ENCODE measurements around the gene ELF2. TPM values are rescaled to one million over a fixed set of nuclear protein-coding genes. Genes with fewer than 3 reads are reported as not detected.
A peak's percentile ranks its signal among the peaks of the same experiment; 100 is the strongest.
"Not testable (repeated sequence)": the region's sequence is repeated elsewhere in the genome, so short reads cannot be mapped to it uniquely, and the experiment has no call there.

ELF2 gene
- total RNA-seq, 1 donor from 2014 or later, result 30.5 TPM

DNA sequence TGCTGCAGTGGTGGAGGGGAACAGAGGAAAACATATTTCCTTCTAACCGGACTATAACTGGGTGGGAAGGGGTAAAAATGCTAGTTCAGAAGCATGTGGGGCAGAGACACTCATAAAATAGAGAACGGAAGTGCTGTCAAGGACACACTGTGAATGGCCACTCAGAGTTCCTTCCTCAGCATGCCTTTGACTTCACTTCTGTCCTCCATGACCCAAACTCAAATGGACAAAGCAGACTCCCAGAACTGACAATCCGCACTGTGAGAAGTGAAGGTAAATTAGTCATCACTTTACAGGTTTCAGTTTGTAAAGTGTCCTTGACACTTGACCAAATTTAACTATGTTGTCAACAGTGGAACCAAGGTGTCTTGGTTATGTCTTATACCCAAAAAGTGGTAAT is 30.2 kb upstream of the ELF2 start:
- peaks cover 7% of the 10 kb centered on the region for H3K27me3 Mint-ChIP-seq (ENCODE audit: low read depth)
- H3K36me3 Mint-ChIP-seq (ENCODE audit: low read depth), result no peaks in the 10 kb centered on the region
- no peak overlapping the region for H3K27ac Mint-ChIP-seq
- H3K9me3 Mint-ChIP-seq, result no peaks in the 10 kb centered on the region
- H3K4me1 Mint-ChIP-seq (ENCODE audit: low read depth), result peaks cover 9% of the 10 kb centered on the region
- intact Hi-C loops (cut with micrococcal nuclease), result no loop called here
- H3K4me3 Mint-ChIP-seq (ENCODE audit: low read depth), result no peak overlapping the region
- DNase-seq (ENCODE audit: low spot score), result no peak

GRCh38 chr4:139202991-139203390 is 26.0 kb upstream of the ELF2 start:
- Mint-ChIP-seq H3K36me3 (ENCODE audit: low read depth) (no peaks in the 10 kb centered on the region), H3K4me3 (ENCODE audit: low read depth) (no peak overlapping the region), H3K27ac (no peak overlapping the region), H3K9me3 (no peaks in the 10 kb centered on the region), H3K4me1 (ENCODE audit: low read depth) (peaks cover 4% of the 10 kb centered on the region), H3K27me3 (ENCODE audit: low read depth) (peaks cover 34% of the 10 kb centered on the region)
- DNase-seq (ENCODE audit: low spot score), result no peak
- intact Hi-C loops (cut with micrococcal nuclease), result no loop called here

DNA sequence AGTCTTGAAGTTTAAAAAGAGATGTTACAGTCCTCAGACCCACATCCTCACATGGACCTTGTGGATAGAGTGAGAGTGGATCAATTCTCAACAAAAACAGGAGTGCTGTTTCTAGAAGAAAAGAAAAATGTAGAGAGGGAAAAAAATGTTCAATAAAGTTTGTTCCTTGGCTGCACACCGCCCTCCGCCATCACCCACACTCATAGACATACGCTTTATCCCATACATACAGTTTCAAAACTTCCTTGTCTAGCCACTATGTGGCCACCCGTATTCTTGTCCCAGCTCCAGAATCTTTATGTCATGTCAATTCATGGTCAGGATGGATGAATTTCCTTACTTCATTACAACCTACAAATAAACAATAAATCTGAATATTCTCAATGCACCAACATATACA is 23.5 kb upstream of the ELF2 start:
- Mint-ChIP-seq H3K4me1 (ENCODE audit: low read depth) (no peaks in the 10 kb centered on the region), H3K9me3 (no peaks in the 10 kb centered on the region), H3K4me3 (ENCODE audit: low read depth) (no peak overlapping the region), H3K27ac (no peak overlapping the region), H3K27me3 (ENCODE audit: low read depth) (peaks cover 36% of the 10 kb centered on the region), H3K36me3 (ENCODE audit: low read depth) (no peaks in the 10 kb centered on the region)
- no peak for DNase-seq (ENCODE audit: low spot score)
- intact Hi-C loops (cut with micrococcal nuclease), result no loop called here

DNA sequence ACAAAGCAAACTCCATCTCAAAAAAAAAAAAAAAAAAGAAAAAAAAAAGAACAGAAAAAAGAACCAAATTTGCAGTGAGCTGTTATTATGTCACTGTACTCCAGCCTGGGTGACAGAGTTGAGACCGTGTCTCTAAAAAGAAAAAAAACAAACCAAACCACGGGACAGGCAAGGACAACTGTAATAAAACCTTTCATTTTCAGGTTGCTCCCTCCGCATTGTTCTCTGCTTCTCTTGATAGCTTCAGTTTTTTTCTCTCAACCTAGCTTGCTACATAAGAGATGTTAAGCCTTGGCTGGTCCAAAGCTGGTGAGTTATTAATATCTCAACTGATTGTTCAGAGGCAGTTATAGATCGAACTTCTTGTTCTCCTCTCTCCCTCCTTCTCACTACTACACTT is 23.1 kb upstream of the ELF2 start:
- Mint-ChIP-seq H3K27me3 (ENCODE audit: low read depth) (peaks cover 36% of the 10 kb centered on the region), H3K27ac (no peak overlapping the region), H3K9me3 (no peaks in the 10 kb centered on the region), H3K4me3 (ENCODE audit: low read depth) (no peak overlapping the region), H3K36me3 (ENCODE audit: low read depth) (no peaks in the 10 kb centered on the region), H3K4me1 (ENCODE audit: low read depth) (no peaks in the 10 kb centered on the region)
- intact Hi-C loops (cut with micrococcal nuclease), result no loop called here
- no peak for DNase-seq (ENCODE audit: low spot score)

- H3K9me3 Mint-ChIP-seq; intact Hi-C loops (cut with micrococcal nuclease); H3K27ac Mint-ChIP-seq; DNase-seq (ENCODE audit: low spot score); H3K4me1 Mint-ChIP-seq (ENCODE audit: low read depth); H3K4me3 Mint-ChIP-seq (ENCODE audit: low read depth); H3K36me3 Mint-ChIP-seq (ENCODE audit: low read depth): not testable (repeated sequence)
- peaks cover 37% of the 10 kb centered on the region for H3K27me3 Mint-ChIP-seq (ENCODE audit: low read depth)
Measured at GRCh38 chr4:139197214-139197613, 20.2 kb upstream of the ELF2 start.

DNA sequence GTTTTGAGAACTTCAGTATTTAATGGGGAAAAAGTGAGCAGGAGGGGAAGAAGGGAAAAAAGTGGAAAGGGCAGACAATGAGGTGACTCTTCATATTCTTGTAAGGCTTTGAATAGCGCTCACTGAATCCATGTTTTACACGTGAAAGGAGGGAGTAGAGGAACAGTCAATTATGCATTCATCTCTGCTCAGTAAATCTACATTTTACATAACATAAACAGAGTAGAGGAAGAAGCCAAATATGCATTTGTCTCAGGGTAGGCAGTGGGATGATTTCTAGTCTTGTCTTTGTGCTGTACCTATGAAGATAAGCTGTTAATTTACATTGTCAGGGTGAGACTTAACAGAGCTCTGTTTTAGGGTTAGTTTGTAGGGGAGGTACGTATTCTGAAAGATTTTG is 19.4 kb upstream of the ELF2 start:
- Mint-ChIP-seq H3K4me3 (ENCODE audit: low read depth) (no peak overlapping the region), H3K27me3 (ENCODE audit: low read depth) (peaks cover 34% of the 10 kb centered on the region)

DNA sequence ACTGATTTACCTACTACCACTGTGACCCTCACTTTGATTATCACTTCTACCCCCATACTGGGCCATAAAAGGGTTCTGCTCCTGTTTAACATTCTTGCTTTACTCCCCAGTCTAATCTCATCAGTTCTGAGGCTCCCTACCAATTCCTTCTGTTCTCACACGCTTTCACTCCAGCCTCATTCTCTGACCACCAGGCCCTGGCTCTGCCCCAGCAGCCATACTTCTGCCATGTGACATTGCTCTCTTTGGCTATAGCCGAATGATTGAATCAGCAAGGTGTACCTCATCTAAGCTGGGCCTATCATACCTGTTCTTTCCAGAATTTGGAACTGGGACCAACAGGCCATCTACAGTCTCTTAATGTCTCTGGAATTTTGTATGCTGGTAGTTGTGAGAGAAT is 14.4 kb upstream of the ELF2 start:
- Mint-ChIP-seq H3K36me3 (ENCODE audit: low read depth) (no peaks in the 10 kb centered on the region), H3K27me3 (ENCODE audit: low read depth) (peaks cover 3% of the 10 kb centered on the region), H3K9me3 (no peaks in the 10 kb centered on the region), H3K27ac (no peak overlapping the region), H3K4me3 (ENCODE audit: low read depth) (no peak overlapping the region), H3K4me1 (ENCODE audit: low read depth) (no peaks in the 10 kb centered on the region)
- DNase-seq (ENCODE audit: low spot score), result no peak
- intact Hi-C loops (cut with micrococcal nuclease), result no loop called here

More for the DNA sequence above, 19.4 kb upstream of the ELF2 start:
- H3K36me3 Mint-ChIP-seq (ENCODE audit: low read depth), result no peaks in the 10 kb centered on the region
- intact Hi-C loops (cut with micrococcal nuclease), result no loop called here
- no peaks in the 10 kb centered on the region for H3K4me1 Mint-ChIP-seq (ENCODE audit: low read depth)
- DNase-seq (ENCODE audit: low spot score), result no peak
- H3K27ac Mint-ChIP-seq, result no peak overlapping the region
- H3K9me3 Mint-ChIP-seq, result no peaks in the 10 kb centered on the region

DNA sequence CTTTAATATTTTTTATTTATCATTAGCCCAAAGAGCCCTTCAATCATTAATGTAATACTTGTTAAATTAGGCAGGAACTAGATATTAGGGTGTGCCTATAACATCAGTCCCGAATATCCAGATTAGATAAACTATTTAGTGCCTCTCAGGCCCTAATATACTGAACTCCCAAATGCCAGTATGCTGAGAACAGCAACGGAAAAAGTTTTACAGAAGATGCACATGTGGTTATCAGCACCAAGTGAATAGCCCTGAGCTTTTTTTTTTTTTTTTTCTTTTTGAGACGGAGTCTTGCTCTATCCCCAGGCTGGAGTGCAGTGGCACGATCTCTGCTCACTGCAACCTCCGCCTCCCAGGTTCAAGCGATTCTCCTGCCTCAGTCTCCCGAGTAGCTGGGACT is 13.0 kb upstream of the ELF2 start:
- no peaks in the 10 kb centered on the region for H3K36me3 Mint-ChIP-seq (ENCODE audit: low read depth)
- intact Hi-C loops (cut with micrococcal nuclease), result no loop called here
- no peak overlapping the region for H3K4me3 Mint-ChIP-seq (ENCODE audit: low read depth)
- no peak overlapping the region for H3K27ac Mint-ChIP-seq
- peaks cover 1% of the 10 kb centered on the region for H3K27me3 Mint-ChIP-seq (ENCODE audit: low read depth)
- DNase-seq (ENCODE audit: low spot score), result no peak
- H3K4me1 Mint-ChIP-seq (ENCODE audit: low read depth), result no peaks in the 10 kb centered on the region
- no peaks in the 10 kb centered on the region for H3K9me3 Mint-ChIP-seq

DNA sequence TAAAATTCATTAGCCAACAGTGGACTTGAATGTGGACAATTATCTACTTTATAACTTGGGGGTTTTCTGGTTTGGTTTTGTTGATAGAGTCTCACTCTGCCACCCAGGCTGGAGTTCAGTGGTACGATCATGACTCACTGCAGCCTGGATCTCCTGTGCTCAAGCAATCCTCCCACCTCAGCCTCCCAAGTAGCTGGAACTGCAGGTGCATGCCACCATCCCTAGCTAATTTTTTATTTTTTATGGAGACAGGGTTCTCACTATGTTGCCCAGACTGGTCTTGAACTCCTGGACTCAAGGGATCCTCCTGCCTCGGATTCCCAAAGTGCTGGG is 12.4 kb upstream of the ELF2 start:
- no peaks in the 10 kb centered on the region for H3K4me1 Mint-ChIP-seq (ENCODE audit: low read depth)
- no peaks in the 10 kb centered on the region for H3K36me3 Mint-ChIP-seq (ENCODE audit: low read depth)
- H3K27ac Mint-ChIP-seq, result no peak overlapping the region
- no peak for DNase-seq (ENCODE audit: low spot score)
- intact Hi-C loops (cut with micrococcal nuclease), result no loop called here
- H3K4me3 Mint-ChIP-seq (ENCODE audit: low read depth), result no peak overlapping the region
- peaks cover 1% of the 10 kb centered on the region for H3K27me3 Mint-ChIP-seq (ENCODE audit: low read depth)
- no peaks in the 10 kb centered on the region for H3K9me3 Mint-ChIP-seq

DNA sequence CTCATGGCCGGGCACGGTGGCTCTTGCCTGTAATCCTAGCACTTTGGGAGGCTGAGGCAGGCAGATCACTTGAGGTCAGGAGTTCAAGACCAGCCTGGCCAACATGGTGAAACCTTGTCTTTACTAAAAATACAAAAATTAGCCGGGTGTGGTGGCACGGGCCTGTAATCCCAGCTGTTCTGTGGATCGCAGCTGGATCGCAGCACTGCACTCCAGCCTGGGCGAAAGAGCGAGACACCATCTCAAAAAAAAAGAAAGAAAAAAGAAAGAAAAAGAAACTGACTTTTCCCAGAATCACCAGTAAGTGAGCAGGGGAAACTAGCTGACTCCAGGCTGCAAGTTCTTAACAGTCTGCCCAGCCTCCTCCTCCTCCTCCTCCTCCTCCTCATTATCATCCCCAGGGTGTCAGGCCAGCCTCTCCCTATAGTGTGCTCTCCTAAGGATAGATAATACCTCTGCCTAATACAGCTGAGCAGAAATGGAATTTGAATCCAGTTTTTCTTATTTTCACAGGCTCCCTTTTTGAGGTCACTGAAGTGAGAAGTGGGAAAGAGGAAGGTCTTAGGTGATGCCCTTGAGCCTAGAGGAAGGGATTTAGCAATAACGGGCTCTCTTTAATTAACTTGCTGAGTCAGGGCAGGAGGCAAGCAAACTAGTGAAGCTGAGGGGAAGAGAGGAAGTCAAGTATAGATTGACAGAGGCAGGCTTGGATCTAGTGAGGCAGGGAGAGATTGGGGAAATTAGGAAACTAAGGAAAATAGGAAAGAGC is 11.8 kb upstream of the ELF2 start:
- Mint-ChIP-seq H3K36me3 (ENCODE audit: low read depth) (no peaks in the 10 kb centered on the region), H3K9me3 (no peaks in the 10 kb centered on the region), H3K4me3 (ENCODE audit: low read depth) (no peak overlapping the region), H3K27me3 (ENCODE audit: low read depth) (peaks cover 2% of the 10 kb centered on the region), H3K27ac (no peak overlapping the region), H3K4me1 (ENCODE audit: low read depth) (no peaks in the 10 kb centered on the region)
- DNase-seq (ENCODE audit: low spot score), result no peak
- intact Hi-C loops (cut with micrococcal nuclease), result no loop called here

GRCh38 chr4:139184129-139184528 is 7.1 kb upstream of the ELF2 start:
- H3K36me3 Mint-ChIP-seq (ENCODE audit: low read depth), result no peaks in the 10 kb centered on the region
- peaks cover 18% of the 10 kb centered on the region for H3K27me3 Mint-ChIP-seq (ENCODE audit: low read depth)
- intact Hi-C loops (cut with micrococcal nuclease), result no loop called here
- H3K4me1 Mint-ChIP-seq (ENCODE audit: low read depth), result peaks cover 4% of the 10 kb centered on the region
- no peak overlapping the region for H3K4me3 Mint-ChIP-seq (ENCODE audit: low read depth)
- H3K9me3 Mint-ChIP-seq, result no peaks in the 10 kb centered on the region
- H3K27ac Mint-ChIP-seq, result no peak overlapping the region
- DNase-seq (ENCODE audit: low spot score), result no peak

GRCh38 chr4:139177869-139178619 is 1.0 kb upstream of the ELF2 start:
- Mint-ChIP-seq H3K36me3 (ENCODE audit: low read depth) (no peaks in the 10 kb centered on the region), H3K27ac (peak overlapping the region; percentile 93), H3K4me1 (ENCODE audit: low read depth) (peaks cover 24% of the 10 kb centered on the region), H3K9me3 (no peaks in the 10 kb centered on the region), H3K27me3 (ENCODE audit: low read depth) (peaks cover 33% of the 10 kb centered on the region), H3K4me3 (ENCODE audit: low read depth) (peak overlapping the region; percentile 90)
- peak; percentile 98 for DNase-seq (ENCODE audit: low spot score)
- intact Hi-C loops (cut with micrococcal nuclease), result loop anchor here (1.0 to 10.0 kb wide), 12 partner anchors 51 to 1194 kb away; partner anchors contain the start of genes NAA15, NOCT, SCOC and SETD7

GRCh38 chr4:139176302-139177048 is 543 bp downstream of the ELF2 start:
- Mint-ChIP-seq H3K27ac (peak overlapping the region; percentile 69), H3K9me3 (no peaks in the 10 kb centered on the region), H3K4me1 (ENCODE audit: low read depth) (peaks cover 28% of the 10 kb centered on the region), H3K4me3 (ENCODE audit: low read depth) (peak overlapping the region; percentile 90), H3K27me3 (ENCODE audit: low read depth) (peaks cover 24% of the 10 kb centered on the region), H3K36me3 (ENCODE audit: low read depth) (no peaks in the 10 kb centered on the region)
- DNase-seq (ENCODE audit: low spot score), result peak; percentile 70
- intact Hi-C loops (cut with micrococcal nuclease), result loop anchor here (1.0 to 10.0 kb wide), 7 partner anchors 78 to 1196 kb away; partner anchors contain the start of genes SCOC and SLC7A11

Data from activated T-helper 2 cell treated with anti-CD3 and anti-CD28 coated beads, Interferon-gamma antibody, Interleukin-2, Interleukin-4, amounts not matched to agents 10 μg/mL and 5 μg/mL and 100 μg/mL, durations not matched to agents 14 hours and 24 hours and 36 hours (primary cell).